Upper lobe of left lung (tissue), 4 donors: Measurements from ENCODE around the gene ZDHHC14.

ENCODE experiments used
- CTCF ChIP-seq, 6 experiments: fragments of 450-650 bp in 4 of 6; fragments of 200-600 bp in 2 of 6; sonication (generic) in 2 of 6; IDR thresholded peaks; one replicate each; pipeline ENCODE4 v1.5.1; 2016 to 2019; ENCODE audit warnings: antibody characterized with exemption in 6 of 6
- EP300 ChIP-seq, 4 donors: sonication (generic); formaldehyde crosslinking; IDR thresholded peaks; one replicate each; pipeline ENCODE4 v1.5.1; 2017; ENCODE audit warnings: antibody characterized with exemption in 4 of 4, control low read depth in 2 of 4
- POLR2A ChIP-seq, 4 donors: fragments of 450-650 bp; IDR thresholded peaks; one replicate each; pipeline ENCODE4 v1.5.1; 2016 to 2017; ENCODE audit warnings: antibody characterized with exemption in 4 of 4, mild to moderate bottlenecking in 2 of 4
- POLR2AphosphoS5 ChIP-seq, 2 donors: sonication (generic); formaldehyde crosslinking; IDR thresholded peaks; one replicate each; pipeline ENCODE4 v1.5.1; 2017; ENCODE audit warnings: antibody characterized with exemption in 2 of 2

- no peak for TF ChIP-seq CTCF (IDR thresholded peaks at IDR 0.05)
- TF ChIP-seq POLR2AphosphoS5 (IDR thresholded peaks at IDR 0.05): no peak
- TF ChIP-seq POLR2A (IDR thresholded peaks at IDR 0.05): no peak
- TF ChIP-seq EP300 (IDR thresholded peaks at IDR 0.05): no peak
Observed at GRCh38 chr6:157721426-157721825, 340.4 kb downstream of the ZDHHC14 start.
